ENCODE measurements around the gene BUD13. TPM values are rescaled to one million over a fixed set of nuclear protein-coding genes. Genes with fewer than 3 reads are reported as not detected.

BUD13 gene
- total and polyA plus RNA-seq, 9 of the 15 experiments (the other 6 are each of a cell fraction or from before 2014, with no cell fraction given), result 9.5 to 34.1 (median 27.1) TPM

DNA sequence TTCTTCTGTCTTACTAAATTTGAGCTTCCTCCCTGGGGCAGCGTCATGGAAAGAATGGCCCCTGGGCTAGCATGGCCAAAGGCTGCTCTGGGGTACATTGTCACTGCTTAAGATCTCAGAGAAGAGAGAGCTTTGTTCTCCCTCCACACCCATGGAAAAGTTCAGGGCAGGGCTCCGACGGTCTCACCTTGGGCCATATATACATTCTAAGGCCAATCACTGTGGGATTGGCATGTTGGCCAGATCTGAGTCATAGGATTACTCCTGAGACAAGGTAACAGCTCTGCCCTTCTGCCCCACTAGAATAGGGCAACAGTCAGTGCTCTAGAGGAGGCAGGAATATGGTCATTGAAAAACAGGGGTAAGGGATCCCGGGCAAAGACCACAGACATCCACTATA, 56.2 kb downstream of the BUD13 start:
- ATAC-seq (no peak), DNase-seq (ENCODE audit: extremely low read depth in 1 of 4, low spot score in 3 of 4) (no peak), FAIRE-seq (no peak)
- no peak overlapping the region for H3K27ac ChIP-seq (ENCODE audit: extremely low read depth, low read depth, low read length)
- intact Hi-C loops (cut with micrococcal nuclease) (no loop called here), in situ Hi-C loops (cut with MboI) (no loop called here)
- no peaks in the 10 kb centered on the region for H3K36me3 ChIP-seq (ENCODE audit: control insufficient read depth, insufficient read depth, low read length)
- no TSS peak for BruUV-seq (replicated peaks)
- H3K4me1 ChIP-seq (replicated peaks in 1 of 2; ENCODE audit: control insufficient read depth in 2 of 2, insufficient read depth in 2 of 2, low read length in 2 of 2), result no peaks in the 10 kb centered on the region
- ChIA-PET POLR2A (no interaction called here), CTCF (ENCODE audit: low intra/inter-chr PET ratio) (no interaction called here)
- H2AFZ ChIP-seq (ENCODE audit: low read depth, low read length), result no peak overlapping the region
- 0 out of 2 replicates have a peak, but pooled peaks cover 3% of the 10 kb centered on the region for H4K20me1 ChIP-seq (replicated peaks; ENCODE audit: control insufficient read depth, insufficient read depth, low read length)
- 0% methylated on average over 4 of the region's 4 CpGs for WGBS (ENCODE audit: insufficient coverage, low coverage, missing lambda C conversion rate)
- H3K79me2 ChIP-seq (ENCODE audit: control insufficient read depth, insufficient read depth, low read length), result no peaks in the 10 kb centered on the region
- H3K4me2 ChIP-seq (ENCODE audit: insufficient read depth, low read length), result no peak overlapping the region
- H3K27me3 ChIP-seq (ENCODE audit: control insufficient read depth in 2 of 2, insufficient read depth in 2 of 2, low read length in 2 of 2), result peaks cover 19 to 54% of the 10 kb centered on the region in 2 experiments
- TF ChIP-seq TRIM25 (IDR thresholded peaks at IDR 0.05; ENCODE audit: borderline replicate concordance), result no peak
- TF ChIP-seq SUPT5H (IDR thresholded peaks at IDR 0.05), result no peak
- no peak for TF ChIP-seq ZNF140 (CRISPR knock-in tag; IDR thresholded peaks at IDR 0.05)
- TF ChIP-seq ESRRA (IDR thresholded peaks at IDR 0.05; ENCODE audit: borderline replicate concordance, low read depth), result no peak
- no peaks in the 10 kb centered on the region for H3K9me3 ChIP-seq (replicated peaks; ENCODE audit: control insufficient read depth, insufficient read depth, low read depth, low read length)
- no peak overlapping the region for H3K9ac ChIP-seq (ENCODE audit: insufficient read depth in 1 of 2, low read depth in 2 of 2, low read length in 2 of 2)
- H3K4me3 ChIP-seq, result no peak overlapping the region
- H3K9me1 ChIP-seq (ENCODE audit: control insufficient read depth, insufficient read depth, low read length), result no peaks in the 10 kb centered on the region

DNA sequence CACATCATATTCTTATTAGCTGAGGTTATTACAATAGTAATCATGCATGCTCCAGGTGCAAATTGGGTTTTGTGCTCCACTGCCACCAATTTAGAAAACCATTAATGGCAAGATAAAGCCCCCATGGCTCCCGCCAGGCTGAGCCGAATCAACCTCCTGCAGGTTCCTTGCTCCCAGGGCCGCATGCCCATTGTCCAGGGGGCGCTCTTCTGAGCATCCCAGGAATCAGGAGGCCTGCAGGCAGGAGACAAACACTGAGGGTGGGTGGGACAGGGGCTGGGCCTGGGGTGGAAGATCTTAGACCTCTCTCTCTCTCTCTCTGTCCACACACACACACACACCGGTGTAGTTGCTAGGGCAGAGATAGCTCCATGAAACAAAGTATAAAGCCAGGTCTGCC, 57.4 kb downstream of the BUD13 start:
- DNase-seq (ENCODE audit: extremely low read depth in 1 of 4, low spot score in 3 of 4) (peak; percentile 31 to 38 (median 34)), FAIRE-seq (no peak), ATAC-seq (peak; percentile 78)
- Histone ChIP-seq H3K9ac (ENCODE audit: insufficient read depth in 1 of 2, low read depth in 2 of 2, low read length in 2 of 2) (no peak overlapping the region), H3K79me2 (ENCODE audit: control insufficient read depth, insufficient read depth, low read length) (no peaks in the 10 kb centered on the region), H3K27me3 (ENCODE audit: control insufficient read depth in 2 of 2, insufficient read depth in 2 of 2, low read length in 2 of 2) (peaks cover 26 to 59% of the 10 kb centered on the region in 2 experiments), H3K4me2 (ENCODE audit: insufficient read depth, low read length) (no peak overlapping the region), H4K20me1 (replicated peaks; ENCODE audit: control insufficient read depth, insufficient read depth, low read length) (0 out of 2 replicates have a peak, but pooled peaks cover 3% of the 10 kb centered on the region), H3K4me1 (replicated peaks in 1 of 2; ENCODE audit: control insufficient read depth in 2 of 2, insufficient read depth in 2 of 2, low read length in 2 of 2) (no peaks in the 10 kb centered on the region), H3K4me3 (no peak overlapping the region), H2AFZ (ENCODE audit: low read depth, low read length) (no peak overlapping the region), H3K9me3 (replicated peaks; ENCODE audit: control insufficient read depth, insufficient read depth, low read depth, low read length) (no peaks in the 10 kb centered on the region), H3K9me1 (ENCODE audit: control insufficient read depth, insufficient read depth, low read length) (no peaks in the 10 kb centered on the region), H3K27ac (ENCODE audit: extremely low read depth, low read depth, low read length) (no peak overlapping the region), H3K36me3 (ENCODE audit: control insufficient read depth, insufficient read depth, low read length) (no peaks in the 10 kb centered on the region)
- 2% methylated on average over 5 of the region's 5 CpGs for WGBS (ENCODE audit: insufficient coverage, low coverage, missing lambda C conversion rate)
- POLR2A ChIA-PET, result interaction anchor here (1.0 kb wide), 1 partner anchor 27 kb away, joined by 5 read pairs; no protein-coding TSS in a partner anchor
- in situ Hi-C loops (cut with MboI), result no loop called here
- CTCF ChIA-PET (ENCODE audit: low intra/inter-chr PET ratio), result no interaction called here
- BruUV-seq (replicated peaks), result no TSS peak
- TF ChIP-seq, protein P1, sequence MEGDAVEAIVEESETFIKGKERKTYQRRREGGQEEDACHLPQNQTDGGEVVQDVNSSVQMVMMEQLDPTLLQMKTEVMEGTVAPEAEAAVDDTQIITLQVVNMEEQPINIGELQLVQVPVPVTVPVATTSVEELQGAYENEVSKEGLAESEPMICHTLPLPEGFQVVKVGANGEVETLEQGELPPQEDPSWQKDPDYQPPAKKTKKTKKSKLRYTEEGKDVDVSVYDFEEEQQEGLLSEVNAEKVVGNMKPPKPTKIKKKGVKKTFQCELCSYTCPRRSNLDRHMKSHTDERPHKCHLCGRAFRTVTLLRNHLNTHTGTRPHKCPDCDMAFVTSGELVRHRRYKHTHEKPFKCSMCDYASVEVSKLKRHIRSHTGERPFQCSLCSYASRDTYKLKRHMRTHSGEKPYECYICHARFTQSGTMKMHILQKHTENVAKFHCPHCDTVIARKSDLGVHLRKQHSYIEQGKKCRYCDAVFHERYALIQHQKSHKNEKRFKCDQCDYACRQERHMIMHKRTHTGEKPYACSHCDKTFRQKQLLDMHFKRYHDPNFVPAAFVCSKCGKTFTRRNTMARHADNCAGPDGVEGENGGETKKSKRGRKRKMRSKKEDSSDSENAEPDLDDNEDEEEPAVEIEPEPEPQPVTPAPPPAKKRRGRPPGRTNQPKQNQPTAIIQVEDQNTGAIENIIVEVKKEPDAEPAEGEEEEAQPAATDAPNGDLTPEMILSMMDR (IDR thresholded peaks at IDR 0.05 in 2 of 3, conservative IDR thresholded peaks at IDR 0.05 in 1 of 3; ENCODE audit: insufficient read depth in 2 of 3, low read depth in 1 of 3, low read length in 3 of 3), result peak; percentile 29 to 42 (median 29); a peak in 5 of 6 replicates
- TF ChIP-seq, protein P2, sequence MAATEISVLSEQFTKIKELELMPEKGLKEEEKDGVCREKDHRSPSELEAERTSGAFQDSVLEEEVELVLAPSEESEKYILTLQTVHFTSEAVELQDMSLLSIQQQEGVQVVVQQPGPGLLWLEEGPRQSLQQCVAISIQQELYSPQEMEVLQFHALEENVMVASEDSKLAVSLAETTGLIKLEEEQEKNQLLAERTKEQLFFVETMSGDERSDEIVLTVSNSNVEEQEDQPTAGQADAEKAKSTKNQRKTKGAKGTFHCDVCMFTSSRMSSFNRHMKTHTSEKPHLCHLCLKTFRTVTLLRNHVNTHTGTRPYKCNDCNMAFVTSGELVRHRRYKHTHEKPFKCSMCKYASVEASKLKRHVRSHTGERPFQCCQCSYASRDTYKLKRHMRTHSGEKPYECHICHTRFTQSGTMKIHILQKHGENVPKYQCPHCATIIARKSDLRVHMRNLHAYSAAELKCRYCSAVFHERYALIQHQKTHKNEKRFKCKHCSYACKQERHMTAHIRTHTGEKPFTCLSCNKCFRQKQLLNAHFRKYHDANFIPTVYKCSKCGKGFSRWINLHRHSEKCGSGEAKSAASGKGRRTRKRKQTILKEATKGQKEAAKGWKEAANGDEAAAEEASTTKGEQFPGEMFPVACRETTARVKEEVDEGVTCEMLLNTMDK (IDR thresholded peaks at IDR 0.05; ENCODE audit: borderline replicate concordance, insufficient read depth, low read depth, low read length, poor library complexity, severe bottlenecking), result peak; percentile 44
- no peak for TF ChIP-seq MNT (conservative IDR thresholded peaks at IDR 0.05)
- intact Hi-C loops (cut with micrococcal nuclease), result no loop called here
